ENCODE results near the gene IL31. TPM values are rescaled to one million over a fixed set of nuclear protein-coding genes. Genes with fewer than 3 reads are reported as not detected.
A peak's percentile ranks its signal among the peaks of the same experiment; 100 is the strongest.

The IL31 gene
- total and polyA plus RNA-seq, 4 donors: not detected

GRCh38 chr12:122167356-122167925 lies 6.6 kb downstream of the IL31 start:
- no peak overlapping the region for H3K4me3 ChIP-seq (ENCODE audit: low read depth in 1 of 3, low read length in 3 of 3)
- no peaks in the 10 kb centered on the region for H3K9me3 ChIP-seq (ENCODE audit: control insufficient read depth in 4 of 4, low read length in 3 of 4)
- H3K36me3 ChIP-seq (ENCODE audit: control insufficient read depth in 4 of 4, insufficient read depth in 3 of 4, low read depth in 1 of 4, low read length in 3 of 4): no peaks in the 10 kb centered on the region
- H3K27me3 ChIP-seq (ENCODE audit: control insufficient read depth in 4 of 4, insufficient read depth in 4 of 4, low read length in 3 of 4): no peaks in the 10 kb centered on the region
- peaks cover 0 to 11% (median under 1%) of the 10 kb centered on the region in 4 donors for H3K4me1 ChIP-seq (ENCODE audit: control insufficient read depth in 4 of 4, insufficient read depth in 4 of 4, low read length in 3 of 4)
- no peak overlapping the region for H3K27ac ChIP-seq (ENCODE audit: low read depth in 1 of 2, low read length in 2 of 2)
- TF ChIP-seq MAX (IDR thresholded peaks at IDR 0.05): no peak
- TF ChIP-seq RXRA (IDR thresholded peaks at IDR 0.05): peak in 1 of 2 donors; percentile 23
- peak in 1 of 2 donors; percentile 44 for TF ChIP-seq HNF4A (conservative IDR thresholded peaks at IDR 0.05)
- 69% methylated on average over 10 of the region's 10 CpGs for WGBS
- H3K9ac ChIP-seq (ENCODE audit: low read depth in 1 of 2, low read length in 2 of 2): no peak overlapping the region
- DNase-seq (ENCODE audit: low spot score): no peak

GRCh38 chr12:122166422-122167349 lies 7.3 kb downstream of the IL31 start:
- no peak overlapping the region for H3K4me3 ChIP-seq (ENCODE audit: low read depth in 1 of 3, low read length in 3 of 3)
- 90% methylated on average over 22 of the region's 22 CpGs for WGBS
- H3K4me1 ChIP-seq (ENCODE audit: control insufficient read depth in 4 of 4, insufficient read depth in 4 of 4, low read length in 3 of 4): peaks cover 0 to 6% (median 0%) of the 10 kb centered on the region in 4 donors
- no peak for TF ChIP-seq FOXA1 (IDR thresholded peaks at IDR 0.05)
- no peak for TF ChIP-seq NR2F2 (IDR thresholded peaks at IDR 0.05)
- no peak overlapping the region for H3K9ac ChIP-seq (ENCODE audit: low read depth in 1 of 2, low read length in 2 of 2)
- no peaks in the 10 kb centered on the region for H3K36me3 ChIP-seq (ENCODE audit: control insufficient read depth in 4 of 4, insufficient read depth in 3 of 4, low read depth in 1 of 4, low read length in 3 of 4)
- H3K9me3 ChIP-seq (ENCODE audit: control insufficient read depth in 4 of 4, low read length in 3 of 4): no peaks in the 10 kb centered on the region
- no peak for DNase-seq (ENCODE audit: low spot score)
- no peak overlapping the region for H3K27ac ChIP-seq (ENCODE audit: low read depth in 1 of 2, low read length in 2 of 2)
- H3K27me3 ChIP-seq (ENCODE audit: control insufficient read depth in 4 of 4, insufficient read depth in 4 of 4, low read length in 3 of 4): no peaks in the 10 kb centered on the region

- Histone ChIP-seq H3K27ac (ENCODE audit: low read depth in 1 of 2, low read length in 2 of 2) (no peak overlapping the region), H3K27me3 (ENCODE audit: control insufficient read depth in 4 of 4, insufficient read depth in 4 of 4, low read length in 3 of 4) (no peaks in the 10 kb centered on the region), H3K36me3 (ENCODE audit: control insufficient read depth in 4 of 4, insufficient read depth in 3 of 4, low read depth in 1 of 4, low read length in 3 of 4) (no peaks in the 10 kb centered on the region), H3K4me1 (ENCODE audit: control insufficient read depth in 4 of 4, insufficient read depth in 4 of 4, low read length in 3 of 4) (peaks cover 0 to 6% (median 0%) of the 10 kb centered on the region in 4 donors), H3K4me3 (ENCODE audit: low read depth in 1 of 3, low read length in 3 of 3) (no peak overlapping the region), H3K9ac (ENCODE audit: low read depth in 1 of 2, low read length in 2 of 2) (no peak overlapping the region), H3K9me3 (ENCODE audit: control insufficient read depth in 4 of 4, low read length in 3 of 4) (no peaks in the 10 kb centered on the region)
- TF ChIP-seq FOXA2 (IDR thresholded peaks at IDR 0.05) (no peak), RAD21 (IDR thresholded peaks at IDR 0.05) (no peak), NR2F2 (IDR thresholded peaks at IDR 0.05) (no peak), RXRA (IDR thresholded peaks at IDR 0.05) (no peak), HNF4G (IDR thresholded peaks at IDR 0.05) (no peak), ATF3 (IDR thresholded peaks at IDR 0.05) (no peak), CTCF (IDR thresholded peaks at IDR 0.05; ENCODE audit: low read depth, low read length, missing input control) (no peak)
- no peak for DNase-seq (ENCODE audit: low spot score)
- 85% methylated on average over 3 of the region's 3 CpGs for WGBS
Measured at GRCh38 chr12:122162976-122163375, 11.0 kb downstream of the IL31 start.

Data from liver (tissue), 9 donors.